ENCODE results near the gene MFRP. TPM values are rescaled to one million over a fixed set of nuclear protein-coding genes. Genes with fewer than 3 reads are reported as not detected.

MFRP gene
- polyA plus RNA-seq, 2 of the 4 experiments (the other 2 are of a cell fraction): not detected

- CTCF ChIA-PET: interaction anchor here (0.5 to 11.6 kb wide), 44 partner anchors 8 to 221 kb away, joined by 3 to 160 read pairs (median 5); partner anchors contain the start of genes C1QTNF5, C2CD2L, CBL and RNF26
Observed at GRCh38 chr11:119323532-119324033, 22.9 kb downstream of the MFRP start.

GRCh38 chr11:119322921-119323531 lies 23.5 kb downstream of the MFRP start:
- Histone ChIP-seq H3K4me2 (no peak overlapping the region), H3K9me3 (no peaks in the 10 kb centered on the region), H3K4me1 (peaks cover 28% of the 10 kb centered on the region), H3K4me3 (no peak overlapping the region), H3K27ac (no peak overlapping the region)
- TF ChIP-seq JUN (IDR thresholded peaks at IDR 0.05): no peak
- no peak for TF ChIP-seq ZNF302 (CRISPR knock-in tag; IDR thresholded peaks at IDR 0.05)
- no peak for TF ChIP-seq NPAS2 (CRISPR knock-in tag; IDR thresholded peaks at IDR 0.05; ENCODE audit: borderline replicate concordance)
- TF ChIP-seq HOXA7 (CRISPR knock-in tag; IDR thresholded peaks at IDR 0.05): no peak
- no peak for TF ChIP-seq RAD21 (conservative IDR thresholded peaks at IDR 0.05 in 1 of 2, IDR thresholded peaks at IDR 0.05 in 1 of 2)
- TF ChIP-seq ZSCAN20 (CRISPR knock-in tag; IDR thresholded peaks at IDR 0.05): no peak
- TF ChIP-seq EHF (CRISPR knock-in tag; IDR thresholded peaks at IDR 0.05): no peak
- no peak for TF ChIP-seq POLR2A (IDR thresholded peaks at IDR 0.05; ENCODE audit: low read length)
- no peak for TF ChIP-seq FOSL2 (IDR thresholded peaks at IDR 0.05)
- no peak for TF ChIP-seq FOSL2 (CRISPR knock-in tag; IDR thresholded peaks at IDR 0.05)
- TF ChIP-seq, protein P1, sequence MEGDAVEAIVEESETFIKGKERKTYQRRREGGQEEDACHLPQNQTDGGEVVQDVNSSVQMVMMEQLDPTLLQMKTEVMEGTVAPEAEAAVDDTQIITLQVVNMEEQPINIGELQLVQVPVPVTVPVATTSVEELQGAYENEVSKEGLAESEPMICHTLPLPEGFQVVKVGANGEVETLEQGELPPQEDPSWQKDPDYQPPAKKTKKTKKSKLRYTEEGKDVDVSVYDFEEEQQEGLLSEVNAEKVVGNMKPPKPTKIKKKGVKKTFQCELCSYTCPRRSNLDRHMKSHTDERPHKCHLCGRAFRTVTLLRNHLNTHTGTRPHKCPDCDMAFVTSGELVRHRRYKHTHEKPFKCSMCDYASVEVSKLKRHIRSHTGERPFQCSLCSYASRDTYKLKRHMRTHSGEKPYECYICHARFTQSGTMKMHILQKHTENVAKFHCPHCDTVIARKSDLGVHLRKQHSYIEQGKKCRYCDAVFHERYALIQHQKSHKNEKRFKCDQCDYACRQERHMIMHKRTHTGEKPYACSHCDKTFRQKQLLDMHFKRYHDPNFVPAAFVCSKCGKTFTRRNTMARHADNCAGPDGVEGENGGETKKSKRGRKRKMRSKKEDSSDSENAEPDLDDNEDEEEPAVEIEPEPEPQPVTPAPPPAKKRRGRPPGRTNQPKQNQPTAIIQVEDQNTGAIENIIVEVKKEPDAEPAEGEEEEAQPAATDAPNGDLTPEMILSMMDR (IDR thresholded peaks at IDR 0.05): no peak
- no peak for TF ChIP-seq RNF2 (IDR thresholded peaks at IDR 0.05; ENCODE audit: borderline replicate concordance, low read depth)
- TF ChIP-seq CEBPB (IDR thresholded peaks at IDR 0.05): no peak
- no peak for TF ChIP-seq ZFP36 (IDR thresholded peaks at IDR 0.05; ENCODE audit: borderline replicate concordance, partially characterized antibody)
- no peak for TF ChIP-seq CBX8 (IDR thresholded peaks at IDR 0.05)
- ATAC-seq (no peak), DNase-seq (ENCODE audit: low read depth in 1 of 2, low spot score in 1 of 2) (no peak), FAIRE-seq (no peak)
- CTCF ChIA-PET: interaction anchor here (0.7 to 11.6 kb wide), 35 partner anchors 8 to 220 kb away, joined by 3 to 160 read pairs (median 6); partner anchors contain the start of genes C1QTNF5, CBL and RNF26
- WGBS (ENCODE audit: missing lambda C conversion rate): 95% methylated on average over 18 of the region's 20 CpGs
- POLR2A ChIA-PET: interaction anchor here (1.2 kb wide), 1 partner anchor 154 kb away, joined by 3 read pairs; no protein-coding TSS in a partner anchor

More at GRCh38 chr11:119323532-119324033, 22.9 kb downstream of the MFRP start:
- Histone ChIP-seq H3K4me3 (no peak overlapping the region), H3K4me2 (no peak overlapping the region), H3K27ac (no peak overlapping the region), H3K4me1 (peaks cover 22% of the 10 kb centered on the region), H3K9me3 (no peaks in the 10 kb centered on the region)
- whole genome bisulfite sequencing (ENCODE audit: missing lambda C conversion rate): 9% methylated on average over 8 of the region's 8 CpGs
- FAIRE-seq (no peak), DNase-seq (ENCODE audit: low read depth in 1 of 2, low spot score in 1 of 2) (peak in 1 of 2 experiments; percentile 63), ATAC-seq (peak in 1 of 2 experiments; percentile 41; a peak in 3 of 6 replicates)
- POLR2A ChIA-PET: no interaction called here
- peak; percentile 47 to 64; a peak in 4 of 5 replicates for TF ChIP-seq RAD21 (conservative IDR thresholded peaks at IDR 0.05 in 1 of 2, IDR thresholded peaks at IDR 0.05 in 1 of 2)
- TF ChIP-seq RNF2 (IDR thresholded peaks at IDR 0.05; ENCODE audit: borderline replicate concordance, low read depth): no peak
- peak; percentile 43; the same call in 2 of the 3 replicates for TF ChIP-seq SMC3 (IDR thresholded peaks at IDR 0.05)
- no peak for TF ChIP-seq CBX8 (IDR thresholded peaks at IDR 0.05)
- TF ChIP-seq ZFP36 (IDR thresholded peaks at IDR 0.05; ENCODE audit: borderline replicate concordance, partially characterized antibody): peak; percentile 98
- no peak for TF ChIP-seq EP300 (IDR thresholded peaks at IDR 0.05)
- peak; percentile 26; the same call in 1 of the 2 replicates for TF ChIP-seq KDM1A (IDR thresholded peaks at IDR 0.05; ENCODE audit: low read depth)
- TF ChIP-seq, protein P1 (IDR thresholded peaks at IDR 0.05): peak; percentile 69
- no peak for TF ChIP-seq CHD2 (IDR thresholded peaks at IDR 0.05; ENCODE audit: low read length, partially characterized antibody)
- no peak for TF ChIP-seq NR3C1 (IDR thresholded peaks at IDR 0.05)
- TF ChIP-seq HDAC2 (IDR thresholded peaks at IDR 0.05): no peak

All from A549 (cell line).